ENCODE data around the gene STK32B.

GRCh38 chr4:5206016-5206790, 154.9 kb downstream of the STK32B start:
- TF ChIP-seq CTCF (IDR thresholded peaks at IDR 0.05) (no peak), POLR2A (IDR thresholded peaks at IDR 0.05) (no peak), EP300 (IDR thresholded peaks at IDR 0.05) (peak in 1 of 2 donors; percentile 18)
